Stomach (tissue), 9 donors: ENCODE results near the gene NCKAP5. TPM values are rescaled to one million over a fixed set of nuclear protein-coding genes. Genes with fewer than 3 reads are reported as not detected.

Experiments
- DNase-seq, 2 donors: peaks; one replicate each; pipeline versions ENCODE4 v3.0.0 to v3.0.0-alpha.2; 2013 to 2019
- H3K27ac ChIP-seq, 5 donors: fragments of 200-600 bp in 4 of 5; sonication (generic) in 4 of 5; one replicate each; pipeline ENCODE4 v1.5.1; 2013 to 2019; ENCODE audit warnings: mild to moderate bottlenecking in 1 of 5, moderate library complexity in 1 of 5
- H3K27me3 ChIP-seq, 3 donors: fragments of 200-600 bp; sonication (generic); one replicate each; pipeline ENCODE4 v1.5.1; 2017 to 2019; ENCODE audit warnings: mixed run types in 1 of 3
- H3K36me3 ChIP-seq, 4 donors: fragments of 200-600 bp; sonication (generic); 1 replicate in 3 of 4; 2 replicates in 1 of 4; pipeline ENCODE4 v1.5.1; 2016 to 2019
- H3K4me1 ChIP-seq, 4 donors: fragments of 200-600 bp; sonication (generic); one replicate each; pipeline ENCODE4 v1.5.1; 2016 to 2019
- H3K4me3 ChIP-seq, 4 donors: fragments of 200-600 bp; sonication (generic) in 3 of 4; one replicate each; pipeline ENCODE4 v1.5.1; 2016 to 2019; ENCODE audit warnings: mild to moderate bottlenecking in 1 of 4
- H3K9me3 ChIP-seq, 4 donors: fragments of 200-600 bp; sonication (generic); one replicate each; pipeline ENCODE4 v1.5.1; 2016 to 2019
- CTCF ChIP-seq, 7 experiments: fragments of 450-650 bp in 4 of 7; fragments of 200-600 bp in 3 of 7; sonication (generic) in 3 of 7; IDR thresholded peaks; one replicate each; pipeline ENCODE4 v1.5.1; 2016 to 2019; ENCODE audit warnings: antibody characterized with exemption in 7 of 7, control low read depth in 2 of 7, mild to moderate bottlenecking in 1 of 7
- EP300 ChIP-seq: sonication (generic); formaldehyde crosslinking; IDR thresholded peaks from one replicate; pipeline ENCODE4 v1.6.1; 2017; ENCODE audit warnings: antibody characterized with exemption
- POLR2A ChIP-seq, 4 donors: fragments of 450-650 bp; IDR thresholded peaks; one replicate each; pipeline ENCODE4 v1.6.1; 2016; ENCODE audit warnings: antibody characterized with exemption in 4 of 4, control low read depth in 2 of 4, mild to moderate bottlenecking in 1 of 4, moderate library complexity in 1 of 4
- POLR2AphosphoS5 ChIP-seq, 3 donors: sonication (generic); formaldehyde crosslinking; IDR thresholded peaks; one replicate each; pipeline ENCODE4 v1.6.1; 2016; ENCODE audit warnings: antibody characterized with exemption in 3 of 3
- WGBS, 5 donors: extraction: QIAGEN DNeasy Blood & Tissue Kit in 3 of 5; methylation state at CpG; one replicate each; pipeline versions ENCODE4 v1.1.5 to v1.1.7; 2013 to 2018; 5-methylcytosine and 5-hydroxymethylcytosine counted together
- intact Hi-C: fragments of 100-400 bp; cut with DNase I; formaldehyde crosslinking; loops from one replicate; pipeline ENCODE4 v1.15.1; 2023; ENCODE audit warnings: low total_unique reads
- polyA plus RNA-seq, 3 donors: library from polyadenylated mRNA; stranded (reverse); fragments of 200-250 nt; gene quantifications; one replicate each; pipeline ENCODE4 v1.2.3, GENCODE V29; 2013
- total RNA-seq, 5 donors: library from RNA; depleted of rRNA; stranded (reverse); fragments of >200 nt; gene quantifications; one replicate each; pipeline versions ENCODE4 v1.1.0 to v1.2.3, GENCODE V29; 2014 to 2016
- donor health status: healthy with polysubstance abuse.
- donor health status: Bipolar disorder and iron deficiency.
- donor health status: healthy.

Gene NCKAP5
- total and polyA plus RNA-seq, 8 donors, result 0.58 to 8.0 (median 1.6) TPM; not detected in 1

- WGBS, 5 donors, result 72 to 82% (median 75%) methylated on average over 3 of the region's 3 CpGs
- no peak for TF ChIP-seq CTCF (IDR thresholded peaks at IDR 0.05)
- no peak for TF ChIP-seq EP300
- TF ChIP-seq POLR2AphosphoS5 (IDR thresholded peaks at IDR 0.05), result no peak
- no peak for TF ChIP-seq POLR2A (IDR thresholded peaks at IDR 0.05)
- H3K27ac ChIP-seq, result no peak overlapping the region
- no peaks in the 10 kb centered on the region for H3K27me3 ChIP-seq
- H3K4me3 ChIP-seq, result no peak overlapping the region
- no peaks in the 10 kb centered on the region for H3K9me3 ChIP-seq
- DNase-seq, result no peak
- no peaks in the 10 kb centered on the region for H3K36me3 ChIP-seq
- intact Hi-C loops, result no loop called here
- H3K4me1 ChIP-seq, result no peaks in the 10 kb centered on the region
Observed at GRCh38 chr2:133364636-133365035, 203.6 kb downstream of the NCKAP5 start.

GRCh38 chr2:133363884-133364283 lies 204.4 kb downstream of the NCKAP5 start:
- no peak for DNase-seq
- Histone ChIP-seq H3K27ac (no peak overlapping the region), H3K4me3 (no peak overlapping the region), H3K36me3 (no peaks in the 10 kb centered on the region), H3K27me3 (no peaks in the 10 kb centered on the region), H3K4me1 (no peaks in the 10 kb centered on the region), H3K9me3 (no peaks in the 10 kb centered on the region)
- WGBS, 5 donors, result 81 to 88% (median 82%) methylated on average over 1 of the region's 1 CpG
- intact Hi-C loops, result no loop called here
- no peak for TF ChIP-seq EP300

GRCh38 chr2:133362061-133362476 lies 206.2 kb downstream of the NCKAP5 start:
- Histone ChIP-seq H3K4me3 (no peak overlapping the region), H3K4me1 (no peaks in the 10 kb centered on the region), H3K9me3 (no peaks in the 10 kb centered on the region), H3K36me3 (no peaks in the 10 kb centered on the region), H3K27me3 (no peaks in the 10 kb centered on the region), H3K27ac (no peak overlapping the region)
- no peak for TF ChIP-seq CTCF (IDR thresholded peaks at IDR 0.05)
- TF ChIP-seq EP300, result no peak
- no peak for TF ChIP-seq POLR2A (IDR thresholded peaks at IDR 0.05)
- no peak for TF ChIP-seq POLR2AphosphoS5 (IDR thresholded peaks at IDR 0.05)
- intact Hi-C loops, result no loop called here
- peak in 1 of 2 donors; percentile 39 for DNase-seq
- WGBS, 5 donors, result 43 to 48% (median 47%) methylated on average over 4 of the region's 4 CpGs

- H3K4me3 ChIP-seq, result no peak overlapping the region
- WGBS, 5 donors, result 93 to 97% (median 95%) methylated on average over 1 of the region's 1 CpG
- no peak for TF ChIP-seq EP300
- no peak for TF ChIP-seq POLR2AphosphoS5 (IDR thresholded peaks at IDR 0.05)
- TF ChIP-seq CTCF (IDR thresholded peaks at IDR 0.05), result no peak
- no peak for TF ChIP-seq POLR2A (IDR thresholded peaks at IDR 0.05)
- H3K36me3 ChIP-seq, result no peaks in the 10 kb centered on the region
- no peak overlapping the region for H3K27ac ChIP-seq
- intact Hi-C loops, result no loop called here
- H3K4me1 ChIP-seq, result no peaks in the 10 kb centered on the region
- DNase-seq, result no peak
- H3K9me3 ChIP-seq, result no peaks in the 10 kb centered on the region
- no peaks in the 10 kb centered on the region for H3K27me3 ChIP-seq
Observed at GRCh38 chr2:133360882-133361281, 207.4 kb downstream of the NCKAP5 start.

- no peaks in the 10 kb centered on the region for H3K36me3 ChIP-seq
- H3K4me3 ChIP-seq, result no peak overlapping the region
- DNase-seq, result no peak
- 65 to 83% (median 82%) methylated on average over 3 of the region's 3 CpGs for WGBS, 5 donors
- no peak for TF ChIP-seq EP300
- TF ChIP-seq POLR2AphosphoS5 (IDR thresholded peaks at IDR 0.05), result no peak
- TF ChIP-seq CTCF (IDR thresholded peaks at IDR 0.05), result no peak
- no peak for TF ChIP-seq POLR2A (IDR thresholded peaks at IDR 0.05)
- H3K4me1 ChIP-seq, result no peaks in the 10 kb centered on the region
- no peak overlapping the region for H3K27ac ChIP-seq
- no peaks in the 10 kb centered on the region for H3K27me3 ChIP-seq
- intact Hi-C loops, result no loop called here
- no peaks in the 10 kb centered on the region for H3K9me3 ChIP-seq
Observed at GRCh38 chr2:133360190-133360589, 208.1 kb downstream of the NCKAP5 start.
